Activated CD8-positive, alpha-beta memory T cell treated with anti-CD3 and anti-CD28 coated beads for 1 hour (primary cell): ENCODE results near the gene CAPN15.
A peak's percentile ranks its signal among the peaks of the same experiment; 100 is the strongest.

Experiments used
- DNase-seq, 2 donors: peaks; one replicate each; pipeline ENCODE4 v3.0.0-alpha.2; 2020; ENCODE audit warnings: low read depth in 1 of 2; ENCODE audit errors: extremely low read depth in 1 of 2

The CAPN15 gene

DNA sequence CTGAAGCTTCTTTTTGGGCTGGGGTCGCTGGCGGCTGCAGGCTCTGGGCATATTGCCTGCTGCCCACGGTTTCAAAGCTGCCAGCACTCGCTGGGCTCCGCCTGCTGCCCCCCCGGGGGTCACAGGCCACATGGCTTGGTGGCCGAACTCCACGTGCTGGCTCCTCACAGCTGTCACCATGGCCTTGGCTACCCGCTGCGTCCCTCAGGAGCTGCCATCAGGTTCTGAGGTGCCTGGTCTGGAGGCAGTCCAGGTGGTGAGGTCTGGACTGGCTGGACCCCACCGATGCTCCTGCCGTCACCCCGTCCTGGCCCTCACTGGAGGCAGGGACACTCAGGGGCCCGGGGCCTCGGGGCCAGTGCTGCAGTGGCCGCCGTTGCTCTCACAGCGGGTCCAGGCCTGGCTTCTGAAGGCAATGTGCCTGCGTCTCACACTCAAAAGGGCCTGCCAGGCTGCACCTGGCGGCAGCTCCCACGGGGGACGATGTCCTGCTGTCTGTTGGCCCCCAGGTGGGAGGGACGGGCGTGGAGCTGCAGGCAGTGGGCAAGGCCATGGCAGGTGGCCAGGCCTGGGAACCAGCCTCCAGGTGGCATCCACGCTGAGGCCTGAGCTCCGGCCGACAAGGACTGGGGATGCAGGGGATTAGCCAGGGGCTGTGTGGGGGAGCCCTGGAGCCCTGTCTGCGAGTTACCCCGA, 13.3 kb downstream of the CAPN15 start:
- DNase-seq, result no peak

DNA sequence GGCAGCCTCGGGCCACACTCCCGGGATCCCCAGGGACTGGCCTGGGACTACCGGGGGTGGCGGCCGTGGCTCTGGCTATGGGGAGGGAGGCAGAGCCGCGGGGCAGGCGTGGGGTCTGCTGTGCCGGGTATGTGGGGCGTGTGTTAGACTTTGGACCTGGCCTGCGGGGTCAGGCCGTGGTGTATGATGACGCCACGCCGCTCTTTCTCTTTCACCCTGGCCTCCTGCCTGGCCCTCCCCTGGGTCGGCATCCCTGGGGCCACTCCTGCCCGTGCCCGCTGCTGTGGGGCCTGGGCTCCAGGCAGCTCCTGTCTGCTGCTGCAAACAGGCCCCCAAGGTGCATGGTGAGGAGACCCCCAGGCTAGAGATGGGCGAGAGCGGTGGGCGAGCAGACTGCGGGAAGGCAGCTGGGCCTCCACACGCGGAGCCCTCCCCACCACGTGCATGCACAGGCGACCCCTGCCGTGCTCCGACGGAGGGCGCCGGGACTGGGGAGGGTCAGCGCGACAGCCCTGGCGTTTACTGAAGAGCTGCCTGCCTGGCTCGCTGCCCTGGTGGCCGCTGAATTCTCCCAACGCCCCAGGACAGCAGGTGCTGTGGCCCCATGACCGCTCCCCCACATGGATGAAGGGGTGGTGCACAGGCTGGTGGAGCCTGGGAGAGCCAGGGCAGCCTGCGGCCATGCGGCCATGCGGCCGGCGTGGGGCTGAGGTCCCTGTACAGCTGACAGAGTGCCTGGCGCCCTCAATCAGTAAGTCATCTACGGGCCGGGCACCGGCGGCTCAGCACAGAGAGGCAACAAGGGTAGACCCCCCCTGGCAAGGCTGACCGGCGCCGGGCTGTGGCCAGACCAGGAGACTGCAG, 16.0 kb downstream of the CAPN15 start:
- DNase-seq, result no peak

DNA sequence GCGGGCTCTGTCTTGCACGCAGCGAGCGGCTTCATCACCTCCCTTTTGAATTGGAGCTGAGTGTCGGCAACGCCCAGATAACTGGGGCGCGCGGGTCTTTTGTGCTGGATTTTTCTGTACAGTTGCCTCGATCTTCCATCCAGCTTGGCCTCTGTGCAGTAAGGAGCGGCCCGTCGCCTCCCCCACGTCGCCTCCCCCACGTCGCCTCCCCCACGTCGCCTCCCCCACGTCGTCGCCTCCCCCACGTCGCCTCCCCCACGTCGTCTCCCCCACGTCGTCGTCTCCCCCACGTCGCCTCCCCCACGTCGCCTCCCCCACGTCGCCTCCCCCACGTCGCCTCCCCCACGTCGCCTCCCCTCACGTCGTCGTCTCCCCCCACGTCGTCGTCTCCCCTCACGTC, 17.0 kb downstream of the CAPN15 start:
- no peak for DNase-seq

DNA sequence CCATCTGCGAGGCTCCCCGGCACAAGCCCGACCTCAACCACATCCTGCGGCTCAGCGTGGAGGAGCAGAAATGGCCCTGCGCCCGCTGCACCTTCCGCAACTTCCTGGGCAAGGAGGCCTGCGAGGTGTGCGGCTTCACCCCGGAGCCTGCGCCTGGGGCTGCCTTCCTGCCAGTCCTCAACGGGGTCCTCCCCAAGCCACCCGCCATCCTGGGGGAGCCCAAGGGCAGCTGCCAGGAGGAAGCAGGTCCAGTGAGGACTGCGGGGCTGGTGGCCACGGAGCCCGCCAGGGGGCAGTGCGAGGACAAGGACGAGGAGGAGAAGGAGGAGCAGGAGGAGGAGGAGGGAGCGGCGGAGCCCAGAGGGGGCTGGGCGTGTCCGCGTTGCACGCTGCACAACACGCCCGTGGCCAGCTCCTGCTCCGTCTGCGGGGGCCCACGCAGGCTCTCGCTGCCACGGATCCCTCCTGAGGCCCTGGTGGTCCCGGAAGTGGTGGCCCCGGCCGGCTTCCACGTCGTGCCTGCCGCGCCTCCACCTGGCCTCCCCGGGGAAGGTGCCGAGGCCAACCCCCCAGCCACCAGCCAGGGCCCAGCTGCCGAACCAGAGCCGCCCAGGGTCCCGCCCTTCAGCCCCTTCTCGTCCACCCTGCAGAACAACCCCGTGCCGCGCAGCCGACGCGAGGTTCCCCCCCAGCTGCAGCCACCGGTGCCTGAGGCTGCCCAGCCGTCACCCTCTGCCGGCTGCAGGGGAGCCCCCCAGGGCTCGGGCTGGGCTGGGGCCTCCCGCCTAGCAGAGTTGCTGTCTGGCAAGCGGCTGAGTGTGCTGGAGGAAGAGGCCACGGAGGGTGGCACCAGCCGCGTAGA, 19.6 kb downstream of the CAPN15 start:
- DNase-seq, result peak in 1 of 2 donors; percentile 38

DNA sequence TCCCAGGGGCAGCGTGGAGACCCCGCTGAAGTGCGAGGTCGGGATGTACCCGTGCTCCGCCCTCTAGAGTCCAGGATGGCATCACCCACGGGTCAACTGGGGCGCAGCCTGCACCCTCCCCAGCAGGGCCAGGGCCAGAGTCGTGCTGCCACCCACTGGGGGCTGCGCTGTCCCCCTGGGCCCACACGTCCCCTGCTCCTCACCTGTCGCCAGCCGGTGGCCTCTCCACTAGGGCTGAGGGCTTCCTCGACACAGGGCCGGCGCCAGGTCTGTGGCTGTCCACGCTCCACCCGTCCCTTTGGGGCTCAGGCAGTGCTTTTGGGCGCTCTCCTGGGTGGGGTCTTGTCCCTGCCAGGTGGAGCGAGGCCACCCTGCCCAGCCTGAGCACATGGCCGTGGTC, 21.1 kb downstream of the CAPN15 start:
- no peak for DNase-seq

DNA sequence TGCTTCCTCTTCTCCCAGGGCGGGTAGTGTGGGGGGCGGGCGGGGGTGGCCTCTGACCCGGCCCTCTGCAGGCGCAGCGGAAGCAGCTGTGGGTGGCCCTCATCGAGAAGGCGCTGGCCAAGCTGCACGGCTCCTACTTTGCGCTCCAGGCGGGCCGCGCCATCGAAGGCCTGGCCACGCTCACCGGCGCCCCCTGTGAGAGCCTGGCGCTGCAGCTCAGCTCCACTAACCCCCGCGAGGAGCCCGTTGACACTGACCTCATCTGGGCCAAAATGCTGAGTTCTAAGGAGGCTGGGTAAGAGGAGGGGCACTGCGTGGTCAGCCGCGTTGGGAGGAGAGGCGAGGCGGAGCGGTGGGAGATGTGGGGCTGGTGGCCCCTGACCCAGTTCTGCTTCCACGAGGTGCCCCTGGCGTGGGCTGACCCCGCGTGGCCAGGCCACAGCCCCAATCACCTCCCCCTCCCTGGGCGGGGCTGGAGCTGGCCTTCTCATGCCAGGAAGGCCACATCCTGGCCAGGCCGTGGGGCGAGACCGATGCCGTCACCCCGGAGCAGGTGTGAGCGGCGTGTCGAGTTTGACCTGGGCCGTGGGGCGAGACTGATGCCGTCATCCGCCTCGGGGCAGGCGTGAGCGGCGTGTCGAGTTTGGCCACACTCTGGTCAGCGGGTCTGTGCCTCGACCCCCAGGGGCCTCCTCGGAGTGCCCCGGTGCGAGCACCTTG, 22.2 kb downstream of the CAPN15 start:
- no peak for DNase-seq

DNA sequence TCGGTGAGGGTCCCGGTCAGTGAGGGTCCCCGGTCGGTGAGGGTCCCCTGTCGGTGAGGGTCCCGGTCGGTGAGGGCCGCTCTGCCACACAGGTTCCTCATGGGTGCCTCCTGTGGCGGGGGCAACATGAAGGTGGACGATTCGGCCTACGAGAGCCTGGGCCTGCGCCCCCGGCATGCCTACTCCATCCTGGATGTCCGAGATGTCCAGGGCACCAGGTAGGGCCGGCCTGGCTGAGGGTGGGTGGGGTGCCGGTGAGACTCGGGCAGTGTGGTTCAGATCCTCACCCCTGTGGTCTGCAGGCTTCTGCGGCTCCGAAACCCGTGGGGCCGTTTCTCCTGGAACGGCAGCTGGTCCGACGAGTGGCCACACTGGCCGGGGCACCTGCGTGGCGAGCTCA, 23.7 kb downstream of the CAPN15 start:
- no peak for DNase-seq

DNA sequence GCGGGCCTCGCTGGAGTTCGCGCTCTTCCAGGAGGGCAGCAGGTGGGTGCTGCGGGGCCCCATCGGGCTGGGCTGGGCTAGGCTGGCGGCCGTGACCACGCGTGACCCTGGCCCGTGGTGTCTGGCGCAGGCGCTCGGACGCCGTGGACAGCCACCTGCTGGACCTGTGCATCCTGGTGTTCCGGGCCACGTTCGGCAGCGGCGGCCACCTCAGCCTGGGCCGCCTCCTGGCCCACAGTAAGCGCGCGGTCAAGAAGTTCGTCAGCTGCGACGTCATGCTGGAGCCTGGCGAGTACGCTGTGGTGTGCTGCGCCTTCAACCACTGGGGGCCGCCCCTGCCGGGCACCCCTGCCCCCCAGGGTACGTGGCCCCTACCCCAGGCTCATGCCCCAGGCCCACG, 24.7 kb downstream of the CAPN15 start:
- DNase-seq, result no peak

DNA sequence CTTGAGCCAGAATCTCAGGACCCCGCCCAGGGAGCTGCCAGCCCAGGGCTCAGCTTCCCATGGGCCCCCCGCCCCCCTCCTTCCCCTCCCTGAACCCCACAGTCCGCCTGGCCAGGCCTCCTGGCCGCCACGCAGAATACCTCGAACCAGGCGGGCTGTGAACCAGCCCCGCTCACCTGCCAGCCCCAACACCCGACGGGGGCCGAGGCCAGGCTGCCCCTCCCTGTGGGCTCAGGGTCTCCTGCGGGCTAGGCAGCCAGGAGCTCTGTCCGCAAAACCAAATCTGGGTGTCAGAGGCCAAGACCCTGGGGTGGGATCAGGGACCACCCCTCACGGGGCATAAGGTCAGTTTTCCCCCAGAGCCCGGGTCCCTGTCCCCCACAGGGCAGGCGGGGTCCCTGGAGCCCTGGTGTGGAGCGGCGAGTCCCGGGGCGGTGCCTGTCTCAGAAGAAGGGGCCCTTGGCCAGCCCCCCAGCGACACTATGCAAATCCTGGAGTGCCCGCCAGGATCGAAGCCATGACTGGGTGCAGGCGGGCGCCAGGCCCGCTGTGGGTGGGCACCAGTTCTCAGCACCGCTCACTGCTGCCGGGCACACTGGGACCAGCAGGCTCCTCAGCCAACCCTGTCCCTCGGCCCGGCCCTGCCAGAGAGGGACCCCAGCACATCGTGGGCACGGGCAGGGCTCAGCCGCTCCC, 26.2 kb downstream of the CAPN15 start:
- no peak for DNase-seq

DNA sequence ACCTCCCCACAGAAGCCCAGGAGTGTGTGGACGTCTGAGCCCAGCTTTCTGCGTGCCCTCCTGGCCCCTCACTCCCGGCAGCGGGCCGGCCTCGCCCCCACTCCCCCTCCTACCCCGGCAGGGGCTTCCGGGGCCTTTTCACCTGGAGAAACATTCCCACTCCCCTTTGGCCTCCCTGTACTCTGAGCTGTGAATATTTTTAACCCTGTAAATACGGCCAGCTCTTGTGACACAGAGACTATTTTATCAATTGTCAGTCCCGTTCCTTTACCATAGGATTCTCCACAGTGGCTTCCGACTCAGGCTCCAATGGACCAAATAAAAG, 26.7 kb downstream of the CAPN15 start:
- no peak for DNase-seq

DNA sequence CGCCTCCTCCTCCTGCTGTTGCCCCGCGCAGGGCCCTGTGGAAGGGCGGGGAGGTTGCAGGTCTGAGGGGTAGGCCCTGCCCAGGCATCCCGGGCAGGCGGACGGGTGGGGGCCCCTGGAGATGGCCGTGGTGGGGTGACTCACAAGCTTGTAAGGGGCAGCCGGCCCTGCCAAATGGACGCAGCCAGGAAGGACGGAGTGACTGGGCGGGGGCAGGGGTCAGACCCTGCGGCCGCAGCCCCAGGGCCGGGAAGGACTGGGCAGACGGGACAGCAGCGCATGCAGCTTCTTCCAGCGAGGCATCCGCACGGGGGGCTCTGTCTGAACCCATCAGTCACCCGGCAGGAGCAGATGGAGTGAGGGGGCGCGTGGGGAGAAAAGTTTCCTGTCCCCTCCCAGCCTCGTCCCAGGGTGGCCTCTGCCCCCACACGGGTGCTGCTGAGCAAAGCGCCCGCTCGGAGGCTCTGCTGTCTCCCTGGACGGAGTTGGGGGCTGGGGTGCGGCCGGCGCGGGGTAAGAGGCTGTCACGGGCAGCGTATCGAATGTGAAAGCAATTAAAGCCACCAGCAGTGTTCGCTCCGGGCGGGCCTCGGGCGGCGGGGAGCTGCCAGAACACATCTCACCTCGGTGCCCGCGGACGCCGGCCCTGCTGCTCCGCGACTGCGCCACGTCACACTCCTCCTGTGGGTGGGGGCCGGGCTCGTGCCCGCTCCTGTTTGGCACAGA, 27.3 kb downstream of the CAPN15 start:
- DNase-seq, result no peak

DNA sequence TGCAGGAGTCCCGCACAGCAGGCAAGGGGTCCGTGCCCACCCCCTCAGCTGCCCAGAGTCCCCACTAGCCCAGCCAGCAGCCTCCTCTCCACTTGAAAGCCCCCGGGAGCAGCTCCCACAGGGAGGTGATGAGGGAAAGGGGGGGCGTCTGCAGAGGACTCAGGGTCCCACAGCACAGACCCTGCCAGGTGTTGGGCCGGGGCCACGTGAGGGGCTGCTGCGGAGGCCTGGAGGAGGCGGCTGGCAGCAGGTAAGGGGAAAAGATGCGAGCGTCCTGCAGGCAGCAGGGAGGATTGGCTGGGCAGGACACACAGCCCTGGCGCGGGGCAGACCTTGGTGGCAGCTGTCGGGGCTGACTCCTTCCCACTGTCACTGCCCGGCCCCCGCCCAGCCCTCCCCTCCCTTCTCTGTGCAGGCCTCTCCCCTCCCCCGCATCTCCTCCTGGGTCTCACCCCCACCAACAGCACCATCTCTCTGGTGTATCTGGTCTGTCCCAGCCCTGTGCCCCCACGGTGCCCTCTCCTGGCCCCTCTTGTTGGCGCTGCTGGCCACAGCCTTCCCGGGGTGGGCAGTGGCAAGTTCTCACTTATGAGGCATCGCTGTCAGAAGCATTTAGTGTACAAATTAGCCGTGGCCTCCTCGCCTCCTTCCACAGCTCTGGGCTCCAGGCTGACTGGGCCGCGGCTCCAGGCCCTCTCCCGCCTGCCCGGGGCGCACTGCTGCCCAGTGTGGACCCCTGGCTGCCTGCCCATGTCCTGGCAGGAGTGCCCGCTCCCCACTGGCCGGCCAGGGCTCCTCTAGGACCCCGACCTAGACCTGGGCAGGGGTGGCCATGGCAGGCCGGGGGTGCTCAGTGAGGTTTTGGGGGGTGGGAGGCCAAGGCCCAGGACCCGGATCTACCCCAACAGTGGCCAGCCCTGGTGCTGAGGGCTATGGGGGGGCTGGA, 28.3 kb downstream of the CAPN15 start:
- DNase-seq, result no peak

DNA sequence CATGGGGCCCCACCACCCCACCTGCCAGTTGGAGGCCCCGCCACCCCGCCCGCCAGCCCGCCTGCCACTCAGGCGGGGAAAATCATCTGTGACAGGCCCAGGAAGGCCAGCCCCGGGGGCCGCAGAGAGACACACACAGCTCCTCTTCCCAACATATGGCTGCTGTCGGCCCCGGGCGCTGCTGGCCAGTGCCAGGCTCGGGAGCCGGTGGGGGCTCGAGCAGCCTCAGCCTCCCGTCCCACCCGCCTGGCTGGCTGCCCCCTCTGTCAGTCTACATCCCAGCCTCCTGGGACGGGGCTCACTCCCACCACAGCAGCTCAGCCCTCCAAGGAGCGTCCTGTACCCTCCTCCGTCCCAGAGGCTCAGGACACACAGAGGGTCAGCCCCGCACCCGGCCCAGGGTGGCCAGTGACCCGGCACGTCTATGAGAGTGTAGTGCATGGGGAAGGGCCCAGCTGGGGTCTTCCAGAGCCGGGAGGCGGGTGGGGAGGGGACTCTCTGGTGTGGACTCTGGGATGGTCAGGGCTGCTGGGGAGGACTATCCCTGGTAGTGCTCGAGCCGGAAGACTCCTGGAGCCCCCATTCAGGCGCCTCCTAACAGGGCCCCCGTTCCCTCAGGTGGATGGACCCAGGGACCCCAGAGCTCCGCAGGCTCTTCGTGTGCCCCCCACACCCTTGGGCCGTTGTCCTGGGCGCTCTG, 29.1 kb downstream of the CAPN15 start:
- DNase-seq, result no peak

DNA sequence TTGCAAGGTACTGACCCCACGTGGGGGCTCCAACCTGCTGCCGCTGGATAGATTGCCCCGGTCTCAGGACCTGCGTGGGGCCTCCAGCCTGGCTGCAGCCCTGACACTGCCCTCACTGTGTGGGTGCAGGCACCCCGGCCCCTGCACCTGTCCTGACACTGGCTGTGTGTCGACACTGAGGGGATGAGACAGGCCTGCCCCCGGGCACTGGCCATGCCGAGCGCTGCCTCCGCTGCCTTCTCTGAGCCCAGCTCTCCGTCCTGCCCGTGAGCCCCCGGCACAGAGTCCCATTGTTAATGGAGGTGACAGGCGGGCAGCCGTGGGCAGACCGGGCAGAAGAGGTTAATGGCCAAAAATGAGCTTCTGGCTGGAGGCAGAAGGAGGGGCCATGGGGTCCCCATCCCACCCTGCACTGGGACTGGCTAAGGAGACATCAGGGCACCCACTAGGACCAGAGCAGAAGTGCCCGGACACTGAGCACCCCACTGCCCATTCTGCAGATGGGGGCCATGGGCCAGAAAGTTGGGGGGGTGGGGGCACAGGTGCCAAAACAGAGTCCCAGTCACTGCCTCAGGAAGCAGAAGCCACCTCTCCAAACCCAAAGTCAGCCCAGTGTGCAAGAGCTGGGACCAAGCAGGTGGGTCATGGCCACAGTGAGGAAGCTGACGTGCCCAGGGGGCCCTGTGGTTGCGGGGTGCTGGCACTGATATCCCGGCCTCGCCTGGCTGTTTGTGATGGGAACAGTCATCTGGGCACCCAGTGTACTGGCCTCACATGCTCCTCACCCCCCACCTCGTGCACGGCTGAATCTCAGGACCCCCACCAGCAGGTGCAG, 30.2 kb downstream of the CAPN15 start:
- DNase-seq, result no peak

DNA sequence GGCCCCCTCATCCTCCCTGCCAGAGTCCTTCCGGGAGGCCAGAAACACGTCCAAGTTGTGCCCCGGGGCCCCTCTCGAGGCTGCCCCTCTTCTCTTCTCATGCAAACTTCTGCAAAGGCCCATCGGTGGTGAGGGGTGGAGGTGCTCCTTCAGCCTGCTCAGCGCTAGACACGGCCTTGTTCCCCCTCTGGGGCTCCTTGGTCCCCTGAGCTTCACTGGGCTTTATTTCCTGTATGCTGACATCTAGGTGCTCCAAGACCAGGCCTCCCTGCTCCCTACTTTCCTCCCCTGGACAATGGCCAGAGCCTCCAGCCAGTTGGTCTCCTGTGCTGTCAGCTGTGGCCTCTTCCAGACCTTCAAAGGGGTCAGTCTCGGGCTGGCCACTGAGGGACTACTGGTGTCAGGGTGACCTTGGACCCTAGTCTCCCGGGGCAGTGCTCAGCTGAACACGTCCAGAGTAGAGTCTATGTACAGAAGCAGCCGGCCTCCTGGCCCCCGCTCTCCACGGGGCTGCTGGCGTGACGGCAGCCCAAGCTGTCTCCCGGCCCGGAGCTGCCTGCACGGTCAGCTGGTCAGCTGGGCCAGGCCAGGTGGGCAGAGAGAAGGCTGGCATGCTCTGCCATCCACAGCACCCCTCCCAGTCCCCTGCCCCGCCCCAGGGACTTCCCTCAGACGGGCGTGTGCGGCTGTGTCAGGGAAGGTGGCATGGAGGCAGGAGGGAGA, 30.9 kb downstream of the CAPN15 start:
- no peak for DNase-seq

DNA sequence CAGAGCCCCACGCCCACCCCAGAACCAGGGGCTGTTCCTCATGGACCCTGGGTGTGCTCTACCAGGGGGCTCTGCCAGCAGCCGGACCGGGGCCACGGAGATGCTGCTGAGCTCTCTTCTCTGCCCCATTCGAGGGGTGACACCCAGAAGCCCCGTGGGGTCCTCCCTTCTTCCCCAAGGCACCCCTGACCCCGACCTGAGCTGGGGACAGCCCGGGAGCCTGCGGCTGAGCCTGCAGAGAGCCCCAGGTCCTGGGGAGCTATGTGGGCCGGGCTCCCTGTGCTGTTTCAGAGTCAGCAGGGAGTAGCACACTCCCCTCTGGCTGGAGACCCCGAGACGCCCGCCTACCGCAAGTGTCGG, 31.5 kb downstream of the CAPN15 start:
- DNase-seq, result no peak
